K562 (cell line): ENCODE results near the gene OR8G5. TPM values are rescaled to one million over a fixed set of nuclear protein-coding genes. Genes with fewer than 3 reads are reported as not detected.
A peak's percentile ranks its signal among the peaks of the same experiment; 100 is the strongest.

Experiments
- ARNT ChIP-seq, 2 experiments: fragments of 450-650 bp; IDR thresholded peaks; 2 replicates each; pipeline ENCODE4 v1.6.1; 2016; ENCODE audit warnings: mild to moderate bottlenecking in 1 of 2
- ASH1L ChIP-seq: fragments of 450-650 bp; IDR thresholded peaks from 2 replicates; pipeline ENCODE4 v1.6.1; 2018; ENCODE audit warnings: borderline replicate concordance, mild to moderate bottlenecking, low read depth; ENCODE audit not compliant: partially characterized antibody
- BCOR ChIP-seq: fragments of 450-650 bp; IDR thresholded peaks from 2 replicates; pipeline ENCODE4 v1.6.1; 2016
- BDP1 ChIP-seq: IDR thresholded peaks from 3 replicates; pipeline ENCODE4 v1.6.1; 2011; ENCODE audit not compliant: insufficient read length, insufficient read depth
- CREBBP ChIP-seq: IDR thresholded peaks from one replicate; pipeline ENCODE4 v1.6.1; 2012; ENCODE audit warnings: low read depth, mild to moderate bottlenecking, control low read depth, inconsistent platforms, low read length
- CSDE1 ChIP-seq, 2 experiments: fragments of 450-650 bp; IDR thresholded peaks; 2 replicates each; pipeline ENCODE4 v1.6.1; 2016; ENCODE audit warnings: mild to moderate bottlenecking in 1 of 2
- FIP1L1 ChIP-seq: fragments of 200-400 bp; formaldehyde crosslinking; IDR thresholded peaks from 2 replicates; pipeline ENCODE4 v1.6.1; 2018; ENCODE audit warnings: mild to moderate bottlenecking, low read depth, low read length; ENCODE audit not compliant: poor library complexity, severe bottlenecking
- GATAD2A ChIP-seq: fragments of 450-650 bp; IDR thresholded peaks from 2 replicates; pipeline ENCODE4 v1.6.1; 2017
- HDGF ChIP-seq: fragments of 450-650 bp; IDR thresholded peaks from 2 replicates; pipeline ENCODE4 v1.6.1; 2016
- NELFE ChIP-seq: IDR thresholded peaks from 2 replicates; pipeline ENCODE4 v1.6.1; 2011; ENCODE audit warnings: mild to moderate bottlenecking; ENCODE audit not compliant: insufficient read depth, insufficient read length
- SMAD2 ChIP-seq: fragments of 150-350 bp; IDR thresholded peaks from 2 replicates; pipeline ENCODE4 v1.6.1; 2014; ENCODE audit warnings: low read depth, mild to moderate bottlenecking, low read length
- SMARCB1 ChIP-seq: IDR thresholded peaks from 2 replicates; pipeline ENCODE4 v1.6.1; 2011; ENCODE audit warnings: improper control_type of control experiment, low read depth; ENCODE audit not compliant: insufficient read length
- SPI1 ChIP-seq: IDR thresholded peaks from 2 replicates; pipeline ENCODE4 v1.6.1; 2011; ENCODE audit warnings: low read depth, low read length, control low read depth, borderline replicate concordance
- TEAD2 ChIP-seq: fragments of 450-650 bp; IDR thresholded peaks from 2 replicates; pipeline ENCODE4 v1.6.1; 2016; ENCODE audit warnings: missing genetic modification characterization, control low read depth, missing compliant biosample characterization
- ZNF146 ChIP-seq: IDR thresholded peaks from one replicate; pipeline ENCODE4 v1.6.1; 2018; ENCODE audit warnings: missing compliant biosample characterization; ENCODE audit not compliant: unreplicated experiment
- ZNF239 ChIP-seq: fragments of 250-450 bp; sonication (Bioruptor Pico); IDR thresholded peaks from 2 replicates; pipeline ENCODE4 v1.4.0; 2020; ENCODE audit warnings: mild to moderate bottlenecking
- ZNF316 ChIP-seq: fragments of 450-650 bp; IDR thresholded peaks from 2 replicates; pipeline ENCODE4 v1.6.1; 2016
- polyA plus RNA-seq, 8 experiments: library from polyadenylated mRNA; depleted of rRNA in 4 of 8; stranded (reverse) in 5 of 8; unstranded in 3 of 8; fragments of >200 nt; fragmentation: Nextera tagmentation in 2 of 8; fragmentation: Illumina TruSeq in 1 of 8; extraction: Ambion mirVana in 2 of 8; extraction: Trizol in 1 of 8; gene quantifications; 2 replicates each; pipeline versions ENCODE4 v1.2.1 to v1.2.3, GENCODE V29; 2011 to 2014; ENCODE audit warnings: inconsistent platforms in 1 of 8, missing spikeins in 1 of 8
- total RNA-seq, 7 experiments: library from RNA; depleted of rRNA in 6 of 7; stranded (reverse); fragments of >200 nt in 6 of 7; fragmentation: Illumina TruSeq in 2 of 7; extraction: Trizol in 2 of 7; gene quantifications; 2 replicates each; pipeline versions ENCODE4 v1.2.1 to v1.2.3, GENCODE V29; 2011 to 2021; ENCODE audit warnings: low replicate concordance in 1 of 7
- TF ChIP-seq, protein P1 (sequence below): fragments of 250-450 bp; sonication (Bioruptor Pico); IDR thresholded peaks from 2 replicates; pipeline ENCODE4 v1.4.0; 2020; ENCODE audit warnings: mild to moderate bottlenecking, moderate library complexity, borderline replicate concordance
- TF ChIP-seq, protein P2 (sequence below), 2 experiments: IDR thresholded peaks; 2 replicates each; pipeline ENCODE4 v1.6.1; 2012; ENCODE audit warnings: improper control_type of control experiment in 2 of 2, low read depth in 2 of 2, low read length in 2 of 2, borderline replicate concordance in 1 of 2
- TF ChIP-seq, protein P3 (sequence below): sonication (generic); formaldehyde crosslinking; IDR thresholded peaks from 2 replicates; pipeline ENCODE4 v1.8.0; 2022; ENCODE audit warnings: mild to moderate bottlenecking, missing genetic modification reagents

Gene OR8G5
- total and polyA plus RNA-seq, 9 of the 15 experiments (the other 6 are each of a cell fraction or from before 2014, with no cell fraction given), result 0.18 to 3.8 (median 1.7) TPM

DNA sequence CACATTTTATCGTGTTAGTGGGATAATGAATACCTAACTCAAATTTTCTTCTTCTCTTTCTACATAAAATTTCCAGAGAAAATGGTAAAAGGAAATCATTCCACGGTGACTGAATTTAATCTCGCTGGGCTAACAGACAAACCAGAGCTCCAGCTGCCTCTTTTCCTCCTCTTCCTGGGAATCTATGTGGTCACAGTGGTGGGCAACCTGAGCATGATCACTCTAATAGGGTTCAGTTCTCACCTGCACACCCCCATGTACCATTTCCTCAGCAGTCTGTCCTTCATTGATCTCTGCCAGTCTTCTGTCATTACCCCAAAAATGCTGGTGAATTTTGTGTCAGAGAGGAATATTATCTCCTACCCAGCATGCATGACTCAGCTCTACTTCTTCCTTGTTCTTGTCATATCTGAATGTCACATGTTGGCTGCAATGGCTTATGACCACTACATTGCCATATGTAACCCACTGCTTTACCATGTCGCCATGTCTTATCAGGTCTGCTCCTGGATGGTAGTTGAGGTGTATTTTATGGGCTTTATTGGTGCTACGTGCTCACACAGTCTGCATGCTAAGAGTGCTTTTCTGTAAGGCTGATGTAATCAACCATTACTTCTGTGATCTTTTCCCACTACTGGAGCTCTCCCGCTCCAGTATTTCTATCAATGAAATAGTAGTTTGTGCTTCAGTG lies 48.9 kb upstream of the OR8G5 start (continued):
- TF ChIP-seq HDGF (no peak), GATAD2A (peak; percentile 86), ZNF146 (CRISPR knock-in tag) (no peak), CREBBP (no peak), ASH1L (peak; percentile 51), ZNF316 (peak; percentile 99), SPI1 (no peak), BDP1 (no peak), SMARCB1 (no peak), CSDE1 (IDR thresholded peaks at IDR 0.05) (no peak), SMAD2 (no peak), NELFE (no peak), TEAD2 (peak; percentile 83), ZNF239 (CRISPR knock-in tag) (peak; percentile 87), ARNT (IDR thresholded peaks at IDR 0.05) (peak; percentile 91 to 94), BCOR (peak; percentile 48; the same call in 1 of the 2 replicates), FIP1L1 (no peak)
- TF ChIP-seq, protein P1, sequence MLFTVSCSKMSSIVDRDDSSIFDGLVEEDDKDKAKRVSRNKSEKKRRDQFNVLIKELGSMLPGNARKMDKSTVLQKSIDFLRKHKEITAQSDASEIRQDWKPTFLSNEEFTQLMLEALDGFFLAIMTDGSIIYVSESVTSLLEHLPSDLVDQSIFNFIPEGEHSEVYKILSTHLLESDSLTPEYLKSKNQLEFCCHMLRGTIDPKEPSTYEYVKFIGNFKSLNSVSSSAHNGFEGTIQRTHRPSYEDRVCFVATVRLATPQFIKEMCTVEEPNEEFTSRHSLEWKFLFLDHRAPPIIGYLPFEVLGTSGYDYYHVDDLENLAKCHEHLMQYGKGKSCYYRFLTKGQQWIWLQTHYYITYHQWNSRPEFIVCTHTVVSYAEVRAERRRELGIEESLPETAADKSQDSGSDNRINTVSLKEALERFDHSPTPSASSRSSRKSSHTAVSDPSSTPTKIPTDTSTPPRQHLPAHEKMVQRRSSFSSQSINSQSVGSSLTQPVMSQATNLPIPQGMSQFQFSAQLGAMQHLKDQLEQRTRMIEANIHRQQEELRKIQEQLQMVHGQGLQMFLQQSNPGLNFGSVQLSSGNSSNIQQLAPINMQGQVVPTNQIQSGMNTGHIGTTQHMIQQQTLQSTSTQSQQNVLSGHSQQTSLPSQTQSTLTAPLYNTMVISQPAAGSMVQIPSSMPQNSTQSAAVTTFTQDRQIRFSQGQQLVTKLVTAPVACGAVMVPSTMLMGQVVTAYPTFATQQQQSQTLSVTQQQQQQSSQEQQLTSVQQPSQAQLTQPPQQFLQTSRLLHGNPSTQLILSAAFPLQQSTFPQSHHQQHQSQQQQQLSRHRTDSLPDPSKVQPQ (CRISPR knock-in tag), result peak; percentile 45; the same call in 1 of the 2 replicates
- TF ChIP-seq, protein P2, sequence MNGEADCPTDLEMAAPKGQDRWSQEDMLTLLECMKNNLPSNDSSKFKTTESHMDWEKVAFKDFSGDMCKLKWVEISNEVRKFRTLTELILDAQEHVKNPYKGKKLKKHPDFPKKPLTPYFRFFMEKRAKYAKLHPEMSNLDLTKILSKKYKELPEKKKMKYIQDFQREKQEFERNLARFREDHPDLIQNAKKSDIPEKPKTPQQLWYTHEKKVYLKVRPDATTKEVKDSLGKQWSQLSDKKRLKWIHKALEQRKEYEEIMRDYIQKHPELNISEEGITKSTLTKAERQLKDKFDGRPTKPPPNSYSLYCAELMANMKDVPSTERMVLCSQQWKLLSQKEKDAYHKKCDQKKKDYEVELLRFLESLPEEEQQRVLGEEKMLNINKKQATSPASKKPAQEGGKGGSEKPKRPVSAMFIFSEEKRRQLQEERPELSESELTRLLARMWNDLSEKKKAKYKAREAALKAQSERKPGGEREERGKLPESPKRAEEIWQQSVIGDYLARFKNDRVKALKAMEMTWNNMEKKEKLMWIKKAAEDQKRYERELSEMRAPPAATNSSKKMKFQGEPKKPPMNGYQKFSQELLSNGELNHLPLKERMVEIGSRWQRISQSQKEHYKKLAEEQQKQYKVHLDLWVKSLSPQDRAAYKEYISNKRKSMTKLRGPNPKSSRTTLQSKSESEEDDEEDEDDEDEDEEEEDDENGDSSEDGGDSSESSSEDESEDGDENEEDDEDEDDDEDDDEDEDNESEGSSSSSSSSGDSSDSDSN (IDR thresholded peaks at IDR 0.05; ENCODE audit: borderline replicate concordance in 1 of 2, low read depth in 2 of 2, low read length in 2 of 2), result no peak
- TF ChIP-seq, protein P3, sequence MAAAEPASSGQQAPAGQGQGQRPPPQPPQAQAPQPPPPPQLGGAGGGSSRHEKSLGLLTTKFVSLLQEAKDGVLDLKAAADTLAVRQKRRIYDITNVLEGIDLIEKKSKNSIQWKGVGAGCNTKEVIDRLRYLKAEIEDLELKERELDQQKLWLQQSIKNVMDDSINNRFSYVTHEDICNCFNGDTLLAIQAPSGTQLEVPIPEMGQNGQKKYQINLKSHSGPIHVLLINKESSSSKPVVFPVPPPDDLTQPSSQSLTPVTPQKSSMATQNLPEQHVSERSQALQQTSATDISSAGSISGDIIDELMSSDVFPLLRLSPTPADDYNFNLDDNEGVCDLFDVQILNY (CRISPR knock-in tag), result no peak
